ENCODE data around the gene DBNDD1. TPM values are rescaled to one million over a fixed set of nuclear protein-coding genes. Genes with fewer than 3 reads are reported as not detected.
A peak's percentile ranks its signal among the peaks of the same experiment; 100 is the strongest.

Gene DBNDD1
- total RNA-seq, 1 donor from 2014 or later: 36.8 TPM

- Mint-ChIP-seq H3K36me3 (ENCODE audit: low read depth, unreplicated experiment) (peaks cover 4% of the 10 kb centered on the region), H3K4me3 (ENCODE audit: unreplicated experiment) (peak overlapping the region; percentile 83), H3K27ac (ENCODE audit: unreplicated experiment) (peak overlapping the region; percentile 92), H3K9me3 (ENCODE audit: unreplicated experiment) (no peaks in the 10 kb centered on the region), H3K27me3 (ENCODE audit: unreplicated experiment) (no peaks in the 10 kb centered on the region), H3K4me1 (ENCODE audit: unreplicated experiment) (peaks cover 26% of the 10 kb centered on the region)
- TF ChIP-seq CTCF (IDR thresholded peaks at IDR 0.05; ENCODE audit: unreplicated experiment): no peak
- peak; percentile 96 for DNase-seq (ENCODE audit: low spot score)
These were observed 3.2 kb upstream of the DBNDD1 start for GRCh38 chr16:90022209-90023077.

GRCh38 chr16:90020838-90021382, 1.7 kb upstream of the DBNDD1 start:
- no peak for DNase-seq (ENCODE audit: low spot score)
- peak overlapping the region; percentile 90 for H3K4me3 Mint-ChIP-seq (ENCODE audit: unreplicated experiment)
- peak overlapping the region; percentile 84 for H3K27ac Mint-ChIP-seq (ENCODE audit: unreplicated experiment)
- no peak for TF ChIP-seq CTCF (IDR thresholded peaks at IDR 0.05; ENCODE audit: unreplicated experiment)
- H3K36me3 Mint-ChIP-seq (ENCODE audit: low read depth, unreplicated experiment): peaks cover 4% of the 10 kb centered on the region
- H3K9me3 Mint-ChIP-seq (ENCODE audit: unreplicated experiment): no peaks in the 10 kb centered on the region
- peaks cover 24% of the 10 kb centered on the region for H3K4me1 Mint-ChIP-seq (ENCODE audit: unreplicated experiment)
- no peaks in the 10 kb centered on the region for H3K27me3 Mint-ChIP-seq (ENCODE audit: unreplicated experiment)

GRCh38 chr16:90020260-90020837, 1.1 kb upstream of the DBNDD1 start:
- DNase-seq (ENCODE audit: low spot score): no peak
- H3K36me3 Mint-ChIP-seq (ENCODE audit: low read depth, unreplicated experiment): peaks cover 8% of the 10 kb centered on the region
- peak overlapping the region; percentile 84 for H3K27ac Mint-ChIP-seq (ENCODE audit: unreplicated experiment)
- H3K4me3 Mint-ChIP-seq (ENCODE audit: unreplicated experiment): peak overlapping the region; percentile 90
- peaks cover 3% of the 10 kb centered on the region for H3K27me3 Mint-ChIP-seq (ENCODE audit: unreplicated experiment)
- peaks cover 24% of the 10 kb centered on the region for H3K4me1 Mint-ChIP-seq (ENCODE audit: unreplicated experiment)
- TF ChIP-seq CTCF (IDR thresholded peaks at IDR 0.05; ENCODE audit: unreplicated experiment): no peak
- H3K9me3 Mint-ChIP-seq (ENCODE audit: unreplicated experiment): no peaks in the 10 kb centered on the region

- peak; percentile 65 for DNase-seq (ENCODE audit: low spot score)
- TF ChIP-seq CTCF (IDR thresholded peaks at IDR 0.05; ENCODE audit: unreplicated experiment): peak; percentile 59
- Mint-ChIP-seq H3K4me3 (ENCODE audit: unreplicated experiment) (peak overlapping the region; percentile 90), H3K9me3 (ENCODE audit: unreplicated experiment) (no peaks in the 10 kb centered on the region), H3K4me1 (ENCODE audit: unreplicated experiment) (peaks cover 24% of the 10 kb centered on the region), H3K27ac (ENCODE audit: unreplicated experiment) (peak overlapping the region; percentile 6), H3K27me3 (ENCODE audit: unreplicated experiment) (peaks cover 3% of the 10 kb centered on the region), H3K36me3 (ENCODE audit: low read depth, unreplicated experiment) (peaks cover 9% of the 10 kb centered on the region)
These were observed 445 bp upstream of the DBNDD1 start for GRCh38 chr16:90019543-90020259.

All from endothelial cell (in vitro differentiated cells).